ENCODE data around the gene CDH4.

CDH4 gene

GRCh38 chr20:61588411-61589385 is 336.6 kb downstream of the CDH4 start:
- H3K27ac ChIP-seq, result no peak overlapping the region
- TF ChIP-seq ZFX (IDR thresholded peaks at IDR 0.05), result no peak

- H3K27ac ChIP-seq, result no peak overlapping the region
- TF ChIP-seq CTCF (conservative IDR thresholded peaks at IDR 0.05), result no peak
- no peak for TF ChIP-seq ZFX (IDR thresholded peaks at IDR 0.05)
These were observed 338.2 kb downstream of the CDH4 start for GRCh38 chr20:61590236-61590635.

GRCh38 chr20:61593516-61593915 is 341.5 kb downstream of the CDH4 start:
- H3K27ac ChIP-seq, result no peak overlapping the region
- no peak for TF ChIP-seq CTCF (conservative IDR thresholded peaks at IDR 0.05)
- no peak for TF ChIP-seq ZFX (IDR thresholded peaks at IDR 0.05)

- no peak for TF ChIP-seq CTCF (conservative IDR thresholded peaks at IDR 0.05)
- no peak for TF ChIP-seq ZFX (IDR thresholded peaks at IDR 0.05)
- no peak overlapping the region for H3K27ac ChIP-seq
These were observed 342.1 kb downstream of the CDH4 start for GRCh38 chr20:61594198-61594597.

- TF ChIP-seq ZFX (IDR thresholded peaks at IDR 0.05) (no peak), CTCF (conservative IDR thresholded peaks at IDR 0.05) (no peak)
- no peak overlapping the region for H3K27ac ChIP-seq
These were observed 343.2 kb downstream of the CDH4 start for GRCh38 chr20:61595216-61595615.

GRCh38 chr20:61596687-61597330 is 344.7 kb downstream of the CDH4 start:
- TF ChIP-seq ZFX (IDR thresholded peaks at IDR 0.05), result no peak
- no peak for TF ChIP-seq CTCF (conservative IDR thresholded peaks at IDR 0.05)
- H3K27ac ChIP-seq, result no peak overlapping the region

- H3K27ac ChIP-seq, result no peak overlapping the region
- TF ChIP-seq ZFX (IDR thresholded peaks at IDR 0.05) (no peak), CTCF (conservative IDR thresholded peaks at IDR 0.05) (no peak)
These were observed 345.9 kb downstream of the CDH4 start for GRCh38 chr20:61597996-61598395.

All from C4-2B (cell line).